Measurements from ENCODE around the gene GRM1.

GRCh38 chr6:146240807-146241206 lies 211.9 kb downstream of the GRM1 start:
- TF ChIP-seq SP3 (tag by site-specific recombination; IDR thresholded peaks at IDR 0.05) = no peak
- TF ChIP-seq CTCF (tag by site-specific recombination; IDR thresholded peaks at IDR 0.05) = no peak
- TF ChIP-seq ZNF280D (tag by site-specific recombination; IDR thresholded peaks at IDR 0.05) = no peak
- TF ChIP-seq ZNF549 (tag by site-specific recombination; IDR thresholded peaks at IDR 0.05) = no peak
- TF ChIP-seq PBX3 (CRISPR knock-in tag; IDR thresholded peaks at IDR 0.05) = no peak
- TF ChIP-seq SCRT2 (tag by site-specific recombination; IDR thresholded peaks at IDR 0.05) = no peak

Measured in HEK293 (cell line).